Omental fat pad (tissue), 4 donors: ENCODE data around the gene POU6F2. TPM values are rescaled to one million over a fixed set of nuclear protein-coding genes. Genes with fewer than 3 reads are reported as not detected.
"Not testable (repeated sequence)": the region's sequence is repeated elsewhere in the genome, so short reads cannot be mapped to it uniquely, and the experiment has no call there.

ENCODE experiments used
- ATAC-seq: fragments of 150-250 bp; one replicate; pipeline ENCODE4 v1.9.1; 2016; ENCODE audit warnings: mild to moderate bottlenecking, moderate library complexity; ENCODE audit not compliant: low FRiP score
- DNase-seq: peaks from one replicate; pipeline ENCODE4 v3.0.0-alpha.2; 2019; ENCODE audit warnings: low spot score
- total RNA-seq, 4 donors: library from RNA; depleted of rRNA; stranded (reverse); fragments of >200 nt; gene quantifications; one replicate each; pipeline ENCODE4 v1.1.0, GENCODE V29; 2016
- TF ChIP-seq, protein P1 (sequence below), 3 donors: fragments of 450-650 bp; IDR thresholded peaks; one replicate each; pipeline ENCODE4 v1.5.1; 2016 to 2017; ENCODE audit warnings: antibody characterized with exemption in 3 of 3, mild to moderate bottlenecking in 3 of 3, moderate library complexity in 2 of 3

POU6F2 gene
- total RNA-seq, 4 donors from 2014 or later: 0.12 to 0.56 (median 0.37) TPM; not detected in 1

DNA sequence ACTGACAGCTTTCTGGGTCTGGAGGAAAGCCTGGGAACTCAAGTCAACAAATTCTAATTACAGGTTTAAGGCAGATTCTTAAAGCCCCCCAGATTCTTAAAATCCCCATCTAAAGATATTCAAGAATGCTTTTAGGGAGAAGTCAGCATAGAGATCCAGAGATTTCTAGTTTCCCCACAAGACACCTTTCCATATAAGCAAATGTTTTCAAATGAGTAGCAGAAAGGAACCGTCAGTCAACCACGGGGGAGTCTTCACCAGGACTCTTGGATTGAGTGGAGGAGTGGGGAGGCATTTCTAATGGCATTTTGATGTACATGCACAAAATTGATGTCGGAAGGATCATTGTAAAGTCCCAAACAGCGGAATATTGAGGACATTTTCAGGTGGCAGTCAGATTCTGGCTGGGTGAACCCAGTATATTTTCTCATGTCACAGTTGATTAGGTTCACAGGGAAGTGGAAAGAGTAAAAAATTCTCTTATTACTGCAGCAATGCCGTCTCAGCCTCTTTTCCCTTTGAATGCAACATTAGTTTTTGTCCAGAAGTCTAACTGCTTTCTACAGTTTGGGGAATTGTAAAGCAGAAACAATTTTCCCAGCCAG lies 396.8 kb downstream of the POU6F2 start:
- TF ChIP-seq, protein P1, sequence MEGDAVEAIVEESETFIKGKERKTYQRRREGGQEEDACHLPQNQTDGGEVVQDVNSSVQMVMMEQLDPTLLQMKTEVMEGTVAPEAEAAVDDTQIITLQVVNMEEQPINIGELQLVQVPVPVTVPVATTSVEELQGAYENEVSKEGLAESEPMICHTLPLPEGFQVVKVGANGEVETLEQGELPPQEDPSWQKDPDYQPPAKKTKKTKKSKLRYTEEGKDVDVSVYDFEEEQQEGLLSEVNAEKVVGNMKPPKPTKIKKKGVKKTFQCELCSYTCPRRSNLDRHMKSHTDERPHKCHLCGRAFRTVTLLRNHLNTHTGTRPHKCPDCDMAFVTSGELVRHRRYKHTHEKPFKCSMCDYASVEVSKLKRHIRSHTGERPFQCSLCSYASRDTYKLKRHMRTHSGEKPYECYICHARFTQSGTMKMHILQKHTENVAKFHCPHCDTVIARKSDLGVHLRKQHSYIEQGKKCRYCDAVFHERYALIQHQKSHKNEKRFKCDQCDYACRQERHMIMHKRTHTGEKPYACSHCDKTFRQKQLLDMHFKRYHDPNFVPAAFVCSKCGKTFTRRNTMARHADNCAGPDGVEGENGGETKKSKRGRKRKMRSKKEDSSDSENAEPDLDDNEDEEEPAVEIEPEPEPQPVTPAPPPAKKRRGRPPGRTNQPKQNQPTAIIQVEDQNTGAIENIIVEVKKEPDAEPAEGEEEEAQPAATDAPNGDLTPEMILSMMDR (IDR thresholded peaks at IDR 0.05): no peak
- DNase-seq (no peak), ATAC-seq (no peak)

- TF ChIP-seq, protein P1 (IDR thresholded peaks at IDR 0.05): no peak
- DNase-seq: no peak
- no peak for ATAC-seq
Observed at GRCh38 chr7:39375047-39375873, 397.6 kb downstream of the POU6F2 start.

DNA sequence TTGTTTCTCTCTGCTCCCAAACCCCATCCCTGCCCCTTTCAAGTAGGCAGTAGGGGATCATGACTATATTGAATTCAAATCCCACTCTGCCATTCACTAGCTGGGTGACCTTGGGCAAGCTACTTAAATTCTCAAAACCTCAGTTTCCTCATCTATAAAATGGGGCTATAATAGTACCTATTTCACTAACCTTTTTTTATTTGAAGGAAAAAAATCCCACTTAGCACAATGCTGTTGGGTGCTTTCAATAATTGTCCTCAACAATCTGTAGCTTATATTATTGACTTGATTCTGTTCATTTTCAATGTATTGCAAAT lies 398.1 kb downstream of the POU6F2 start:
- ATAC-seq (no peak), DNase-seq (no peak)
- TF ChIP-seq, protein P1 (IDR thresholded peaks at IDR 0.05): no peak

GRCh38 chr7:39376881-39377280 lies 399.2 kb downstream of the POU6F2 start:
- not testable (repeated sequence) for ATAC-seq, DNase-seq

- DNase-seq (no peak), ATAC-seq (no peak)
- TF ChIP-seq, protein P1 (IDR thresholded peaks at IDR 0.05): no peak
Observed at GRCh38 chr7:39379416-39379815, 401.7 kb downstream of the POU6F2 start.

GRCh38 chr7:39383136-39383535 lies 405.4 kb downstream of the POU6F2 start:
- no peak for ATAC-seq
- TF ChIP-seq, protein P1 (IDR thresholded peaks at IDR 0.05): no peak
- DNase-seq: no peak

- TF ChIP-seq, protein P1 (IDR thresholded peaks at IDR 0.05): no peak
- no peak for DNase-seq
- no peak for ATAC-seq
Observed at GRCh38 chr7:39384386-39384785, 406.7 kb downstream of the POU6F2 start.
